ENCODE data around the gene KIFBP.

- TF ChIP-seq EZH2 (IDR thresholded peaks at IDR 0.05; ENCODE audit: borderline replicate concordance, low read depth, low read length, severe bottlenecking) (no peak), CTCF (IDR thresholded peaks at IDR 0.05; ENCODE audit: extremely low read depth in 1 of 2, insufficient read depth in 1 of 2, low read depth in 1 of 2, low read length in 2 of 2) (no peak), POLR2A (IDR thresholded peaks at IDR 0.05; ENCODE audit: low read depth, low read length) (no peak), POLR2AphosphoS5 (IDR thresholded peaks at IDR 0.05; ENCODE audit: insufficient read depth, low read depth, low read length) (no peak), JUN (IDR thresholded peaks at IDR 0.05; ENCODE audit: borderline replicate concordance, insufficient read depth, insufficient read length, low read depth) (no peak), MYC (IDR thresholded peaks at IDR 0.05; ENCODE audit: low read depth, low read length) (no peak)
- TF ChIP-seq, protein P1, sequence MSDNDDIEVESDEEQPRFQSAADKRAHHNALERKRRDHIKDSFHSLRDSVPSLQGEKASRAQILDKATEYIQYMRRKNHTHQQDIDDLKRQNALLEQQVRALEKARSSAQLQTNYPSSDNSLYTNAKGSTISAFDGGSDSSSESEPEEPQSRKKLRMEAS (IDR thresholded peaks at IDR 0.05; ENCODE audit: insufficient read depth, insufficient read length): no peak
Observed at GRCh38 chr10:68954904-68955303, 33.7 kb upstream of the KIFBP start.

Measured in endothelial cell of umbilical vein (primary cell).